ENCODE data around the gene S100A8. TPM values are rescaled to one million over a fixed set of nuclear protein-coding genes. Genes with fewer than 3 reads are reported as not detected.

S100A8 gene
- not detected in 2 replicates for total RNA-seq

GRCh38 chr1:153390938-153391710, at the start of gene S100A8:
Gene S100A8, minus strand, starts transcription at chr1:153391073. Its CDS starts 538 bp downstream, at chr1:153390535.

GRCh38 chr1:153415850-153416570, 25.1 kb upstream of the S100A8 start, which contains the start of gene S100A7A:
Gene S100A7A, plus strand, starts transcription at chr1:153416520. Its CDS starts 1,563 bp downstream, at chr1:153418083.

GRCh38 chr1:153375511-153375910, 15.4 kb downstream of the S100A8 start, which contains the start of gene S100A12:
Gene S100A12, minus strand, starts transcription at chr1:153375621. Its CDS starts 1,029 bp downstream, at chr1:153374592.

GRCh38 chr1:153357853-153358690, 32.8 kb downstream of the S100A8 start, which contains the start of gene S100A9:
Gene S100A9, plus strand, starts transcription at chr1:153357854. Its CDS starts 430 bp downstream, at chr1:153358284.

GRCh38 chr1:153348511-153349362, 42.1 kb downstream of the S100A8 start, which contains the start of gene PGLYRP4:
Gene PGLYRP4, minus strand, starts transcription at chr1:153348841. Its CDS starts 909 bp downstream, at chr1:153347932.

Other genes starting within 250 kb of the S100A8 start
- not detected in 2 replicates for gene SPRR2G, start 240.2 kb downstream of the S100A8 start, total RNA-seq
- not detected in 2 replicates for gene LELP1, start 187.6 kb downstream of the S100A8 start, total RNA-seq
- not detected in 2 replicates for gene PRR9, start 173.5 kb downstream of the S100A8 start, total RNA-seq
- not detected in 2 replicates for gene LORICRIN, start 131.4 kb downstream of the S100A8 start, total RNA-seq
- gene PGLYRP3, start 78.1 kb downstream of the S100A8 start, total RNA-seq: not detected in 2 replicates
- gene PGLYRP4, start 42.2 kb downstream of the S100A8 start, total RNA-seq: not detected in 2 replicates
- 0.19 TPM in 1 of 2 replicates, not detected in the other for gene S100A9, start 33.2 kb downstream of the S100A8 start, total RNA-seq
- gene S100A12, start 15.5 kb downstream of the S100A8 start, total RNA-seq: not detected in 2 replicates
- gene S100A7A, start 25.4 kb upstream of the S100A8 start, total RNA-seq: not detected in 2 replicates
- not detected in 2 replicates for gene S100A7, start 69.6 kb upstream of the S100A8 start, total RNA-seq
- 2,220 and 2,797 TPM in 2 replicates for gene S100A6, start 144.9 kb upstream of the S100A8 start, total RNA-seq
- 0.26 and 0.62 TPM in 2 replicates for gene S100A5, start 149.9 kb upstream of the S100A8 start, total RNA-seq
- gene S100A4, start 154.7 kb upstream of the S100A8 start, total RNA-seq: 462 and 473 TPM in 2 replicates
- gene S100A3, start 158.2 kb upstream of the S100A8 start, total RNA-seq: 8.1 and 13.3 TPM in 2 replicates
- gene S100A2, start 174.8 kb upstream of the S100A8 start, total RNA-seq: 2.4 and 4.0 TPM in 2 replicates
- gene S100A16, start 222.1 kb upstream of the S100A8 start, total RNA-seq: 250 and 256 TPM in 2 replicates
- 0.25 and 0.26 TPM in 2 replicates for gene S100A14, start 225.3 kb upstream of the S100A8 start, total RNA-seq
- 239 and 295 TPM in 2 replicates for gene S100A13, start 236.4 kb upstream of the S100A8 start, total RNA-seq
- gene S100A1, start 237.4 kb upstream of the S100A8 start, total RNA-seq: 0.19 TPM in 1 of 2 replicates, not detected in the other
- gene CHTOP, start 243.0 kb upstream of the S100A8 start, total RNA-seq: 27.0 and 30.2 TPM in 2 replicates